SK-N-SH (cell line): ENCODE measurements around the gene DDO. TPM values are rescaled to one million over a fixed set of nuclear protein-coding genes. Genes with fewer than 3 reads are reported as not detected.

ENCODE experiments used
- CTCF ChIA-PET: fragments of 300-600, 350-600 bp; formaldehyde crosslinking; extraction: SDS; loops from one replicate; lab custom pipeline; 2021; lab: Yijun Ruan, JAX
- POLR2A ChIA-PET: fragments of 350-600 bp; sonication (Branson Sonifier 250); formaldehyde crosslinking; extraction: SDS; loops from one replicate; lab custom pipeline; 2020; ENCODE audit warnings: antibody characterized with exemption, inconsistent platforms; lab: Yijun Ruan, JAX
- DNase-seq: peaks from one replicate; pipeline ENCODE4 v3.0.0; 2012
- H2AFZ ChIP-seq: fragments of 200-600 bp; sonication (generic); 2 replicates; pipeline ENCODE4 v1.8.1; 2016; ENCODE audit warnings: antibody characterized with exemption, mild to moderate bottlenecking, low read depth
- H3F3A ChIP-seq: fragments of 200-600 bp; sonication (generic); replicated peaks from 2 replicates; pipeline ENCODE3; 2016; ENCODE audit warnings: antibody characterized with exemption, mild to moderate bottlenecking; ENCODE audit not compliant: insufficient read depth
- H3K27ac ChIP-seq, 2 experiments: fragments of 200-500 bp in 1 of 2; fragments of 200-600 bp in 1 of 2; sonication (Bioruptor generic) in 1 of 2; sonication (generic), shearing (Covaris generic) in 1 of 2; 2 replicates each; pipeline versions ENCODE4 v1.5.1 to v1.6.1; 2014 to 2016; ENCODE audit warnings: low read depth in 2 of 2, inconsistent platforms in 1 of 2, low read length in 1 of 2, mild to moderate bottlenecking in 1 of 2, mixed read lengths in 1 of 2
- H3K27me3 ChIP-seq: fragments of 200-600 bp; sonication (generic), shearing (Covaris generic); 2 replicates; pipeline ENCODE4 v1.6.1; 2016; ENCODE audit warnings: mixed run types; ENCODE audit not compliant: insufficient read depth
- H3K36me3 ChIP-seq, 2 experiments: fragments of 200-500 bp in 1 of 2; fragments of 200-600 bp in 1 of 2; sonication (Bioruptor generic) in 1 of 2; sonication (generic) in 1 of 2; replicated peaks in 1 of 2; 2 replicates each; pipeline versions ENCODE3 to v1.5.1; 2014 to 2016; ENCODE audit warnings: low read length in 1 of 2, mild to moderate bottlenecking in 1 of 2; ENCODE audit not compliant: insufficient read depth in 2 of 2, control insufficient read depth in 1 of 2
- H3K4me1 ChIP-seq, 2 experiments: fragments of 200-500 bp in 1 of 2; fragments of 200-600 bp in 1 of 2; sonication (Bioruptor generic) in 1 of 2; sonication (generic), shearing (Covaris generic) in 1 of 2; 2 replicates each; pipeline versions ENCODE4 v1.5.1 to v1.6.1; 2014 to 2016; ENCODE audit warnings: low read depth in 1 of 2, low read length in 1 of 2, mixed run types in 1 of 2; ENCODE audit not compliant: insufficient read depth in 2 of 2, control insufficient read depth in 1 of 2
- H3K4me2 ChIP-seq: fragments of 200-600 bp; sonication (generic), shearing (Covaris generic); 2 replicates; pipeline ENCODE4 v1.6.1; 2017; ENCODE audit warnings: mixed run types
- H3K4me3 ChIP-seq, 2 experiments: fragments of 200-500 bp in 1 of 2; fragments of 200-600 bp in 1 of 2; sonication (Bioruptor generic) in 1 of 2; sonication (generic), shearing (Covaris generic) in 1 of 2; 2 replicates each; pipeline versions ENCODE4 v1.5.1 to v1.8.1; 2014 to 2016; ENCODE audit warnings: low read depth in 2 of 2, inconsistent platforms in 1 of 2, low read length in 1 of 2, mild to moderate bottlenecking in 1 of 2, mixed read lengths in 1 of 2, moderate library complexity in 1 of 2
- H3K79me2 ChIP-seq: fragments of 200-600 bp; sonication (generic); 2 replicates; pipeline ENCODE4 v1.8.1; 2017; ENCODE audit warnings: mild to moderate bottlenecking; ENCODE audit not compliant: insufficient read depth
- H3K9ac ChIP-seq: fragments of 200-600 bp; sonication (generic); 2 replicates; pipeline ENCODE4 v1.6.1; 2017; ENCODE audit warnings: mixed run types
- H3K9me2 ChIP-seq: fragments of 200-600 bp; sonication (generic); 2 replicates; pipeline ENCODE4 v1.6.1; 2017; ENCODE audit warnings: mixed run types
- H3K9me3 ChIP-seq: fragments of 200-600 bp; sonication (generic); 2 replicates; pipeline ENCODE4 v1.6.1; 2017; ENCODE audit warnings: mixed run types, mild to moderate bottlenecking, moderate library complexity
- H4K20me1 ChIP-seq: fragments of 200-600 bp; sonication (generic); 2 replicates; pipeline ENCODE4 v1.6.1; 2017; ENCODE audit warnings: mild to moderate bottlenecking, mixed run types; ENCODE audit not compliant: insufficient read depth
- EP300 ChIP-seq, 2 experiments: IDR thresholded peaks; 2 replicates each; pipeline versions ENCODE4 v1.4.0 to v1.6.1; 2012; ENCODE audit warnings: borderline replicate concordance in 1 of 2, low read depth in 1 of 2, low read length in 1 of 2
- FOSL2 ChIP-seq: IDR thresholded peaks from 2 replicates; pipeline ENCODE4 v1.4.0; 2012; ENCODE audit warnings: low read depth, mild to moderate bottlenecking, moderate library complexity, borderline replicate concordance
- FOXM1 ChIP-seq: IDR thresholded peaks from 2 replicates; pipeline ENCODE4 v1.4.0; 2012; ENCODE audit warnings: low read depth, mild to moderate bottlenecking
- GATA2 ChIP-seq: sonication (generic); formaldehyde crosslinking; IDR thresholded peaks from 2 replicates; pipeline ENCODE4 v1.5.0; 2020; ENCODE audit warnings: mild to moderate bottlenecking, missing genetic modification reagents
- IRF3 ChIP-seq: fragments of 150-350 bp; IDR thresholded peaks from 2 replicates; pipeline ENCODE4 v1.6.1; 2016; ENCODE audit warnings: mild to moderate bottlenecking, low read depth, low read length
- JUND ChIP-seq: IDR thresholded peaks from 2 replicates; pipeline ENCODE4 v1.4.0; 2012
- MEF2A ChIP-seq: IDR thresholded peaks from 2 replicates; pipeline ENCODE4 v1.4.0; 2012; ENCODE audit warnings: low read depth, borderline replicate concordance
- MXI1 ChIP-seq: IDR thresholded peaks from 2 replicates; pipeline ENCODE4 v1.6.1; 2012; ENCODE audit warnings: mild to moderate bottlenecking, low read depth, low read length, improper control_type of control experiment
- NFIC ChIP-seq: IDR thresholded peaks from 2 replicates; pipeline ENCODE4 v1.4.0; 2012; ENCODE audit warnings: borderline replicate concordance
- POLR2AphosphoS5 ChIP-seq: IDR thresholded peaks from 2 replicates; pipeline ENCODE4 v1.6.1; 2012; ENCODE audit warnings: low read depth, low read length
- RCOR1 ChIP-seq: fragments of 150-350 bp; IDR thresholded peaks from 2 replicates; pipeline ENCODE4 v1.6.1; 2017; ENCODE audit warnings: antibody characterized with exemption, low read length
- RXRA ChIP-seq: IDR thresholded peaks from 2 replicates; pipeline ENCODE4 v1.4.0; 2012; ENCODE audit warnings: low read depth, mild to moderate bottlenecking, borderline replicate concordance
- SMC3 ChIP-seq: IDR thresholded peaks from 2 replicates; pipeline ENCODE4 v1.6.1; 2012; ENCODE audit warnings: low read depth, low read length, improper control_type of control experiment
- USF2 ChIP-seq: fragments of 150-350 bp; IDR thresholded peaks from 2 replicates; pipeline ENCODE4 v1.6.1; 2017; ENCODE audit warnings: antibody characterized with exemption, low read length, low read depth, borderline replicate concordance
- ZBTB33 ChIP-seq: IDR thresholded peaks from 2 replicates; pipeline ENCODE4 v1.4.0; 2012; ENCODE audit warnings: low read depth, borderline replicate concordance
- WGBS: methylation state at CpG from one replicate; pipeline ENCODE4 v1.1.6; 2017; ENCODE audit warnings: low lambda C conversion rate; 5-methylcytosine and 5-hydroxymethylcytosine counted together
- polyA plus RNA-seq, 3 experiments: library from polyadenylated mRNA; depleted of rRNA; stranded (reverse); fragments of >200 nt; gene quantifications; 2 replicates each; pipeline ENCODE4 v1.2.3, GENCODE V29; 2012
- TF ChIP-seq, protein P1 (sequence below): IDR thresholded peaks from 2 replicates; pipeline ENCODE4 v1.4.0; 2012; ENCODE audit warnings: low read depth
- TF ChIP-seq, protein P2 (sequence below): IDR thresholded peaks from 2 replicates; pipeline ENCODE4 v1.6.1; 2012; ENCODE audit warnings: mild to moderate bottlenecking, low read depth, low read length, moderate library complexity

DDO gene
- polyA plus RNA-seq, 1 of the 3 experiments (the other 2 are of a cell fraction): 0.79 TPM

DNA sequence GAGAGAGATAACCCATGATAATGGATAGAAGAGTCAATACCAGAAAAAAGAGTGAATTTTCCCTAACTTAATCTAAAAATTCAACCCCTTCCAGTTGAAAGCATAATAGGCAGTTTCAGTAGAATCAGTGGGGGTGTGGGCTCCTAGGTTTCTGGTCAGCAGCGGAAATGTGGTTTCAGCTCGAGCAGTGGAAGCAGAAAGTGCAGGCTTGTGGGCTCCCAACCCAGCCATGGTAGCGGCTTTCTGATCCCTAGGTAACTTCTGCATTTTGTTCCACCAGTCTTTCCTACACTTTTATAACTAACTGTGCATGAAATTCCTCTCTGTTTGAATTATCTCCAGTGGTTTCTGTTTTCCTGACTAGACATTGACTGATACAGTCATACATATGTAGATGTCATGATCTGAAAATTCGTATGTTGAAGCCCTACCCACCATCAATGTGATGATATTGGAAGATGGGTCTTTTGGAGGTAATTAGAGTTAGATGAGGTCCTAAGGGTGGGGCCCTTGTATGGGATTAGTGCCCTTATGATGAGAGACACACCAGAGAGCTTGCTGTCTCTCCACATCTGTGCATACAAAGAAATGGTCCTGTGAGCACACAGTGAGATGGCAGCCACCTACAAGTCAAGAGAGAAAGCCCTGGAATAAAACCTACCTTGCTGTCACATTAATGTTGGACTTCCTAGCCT lies 6.5 kb upstream of the DDO start:
- POLR2A ChIA-PET: no interaction called here
- Histone ChIP-seq H3K27me3 (peaks cover 15% of the 10 kb centered on the region; the same call in 1 of the 2 replicates), H3K4me1 (no peaks in the 10 kb centered on the region), H2AFZ (no peak overlapping the region), H3K79me2 (no peaks in the 10 kb centered on the region), H3K9ac (no peak overlapping the region), H3K9me3 (no peaks in the 10 kb centered on the region), H3K27ac (no peak overlapping the region), H3K9me2 (no peaks in the 10 kb centered on the region), H3F3A (no peaks in the 10 kb centered on the region), H4K20me1 (no peaks in the 10 kb centered on the region), H3K36me3 (no peaks in the 10 kb centered on the region), H3K4me3 (no peak overlapping the region), H3K4me2 (no peak overlapping the region)
- CTCF ChIA-PET: interaction anchor here (1.0 kb wide), 1 partner anchor 18 kb away, joined by 3 read pairs; no protein-coding TSS in a partner anchor
- WGBS: 27% methylated on average over 4 of the region's 4 CpGs
- TF ChIP-seq RXRA (no peak), MEF2A (no peak), NFIC (no peak), EP300 (IDR thresholded peaks at IDR 0.05; ENCODE audit: borderline replicate concordance in 1 of 2, low read depth in 1 of 2, low read length in 1 of 2) (no peak), SMC3 (no peak), RCOR1 (no peak), JUND (no peak)
- DNase-seq: no peak

GRCh38 chr6:110419028-110419739 lies 3.8 kb upstream of the DDO start:
- WGBS: 42% methylated on average over 6 of the region's 6 CpGs
- H3K27ac ChIP-seq: no peak overlapping the region
- no peaks in the 10 kb centered on the region for H3K9me2 ChIP-seq
- peaks cover 4% of the 10 kb centered on the region; the same call in 1 of the 2 replicates for H3K27me3 ChIP-seq
- no peaks in the 10 kb centered on the region for H3K9me3 ChIP-seq
- no peaks in the 10 kb centered on the region for H4K20me1 ChIP-seq
- no peak for DNase-seq
- no peaks in the 10 kb centered on the region for H3K79me2 ChIP-seq
- no peak overlapping the region for H3K4me2 ChIP-seq
- H3K36me3 ChIP-seq: no peaks in the 10 kb centered on the region
- no peaks in the 10 kb centered on the region for H3F3A ChIP-seq
- H2AFZ ChIP-seq: no peak overlapping the region
- H3K4me1 ChIP-seq: peaks cover 0 to 7% of the 10 kb centered on the region in 2 experiments; a peak in 1 of 4 replicates
- no peak overlapping the region for H3K9ac ChIP-seq
- ChIA-PET POLR2A (no interaction called here), CTCF (interaction anchor here (0.9 to 1.2 kb wide), 2 partner anchors 39 to 380 kb away, joined by 3 read pairs; no protein-coding TSS in a partner anchor)
- no peak overlapping the region for H3K4me3 ChIP-seq
- TF ChIP-seq POLR2AphosphoS5 (no peak), GATA2 (CRISPR knock-in tag) (no peak), EP300 (IDR thresholded peaks at IDR 0.05; ENCODE audit: borderline replicate concordance in 1 of 2, low read depth in 1 of 2, low read length in 1 of 2) (no peak), JUND (no peak), NFIC (no peak), MXI1 (no peak), USF2 (no peak), FOXM1 (no peak), ZBTB33 (no peak), RXRA (no peak), IRF3 (no peak), FOSL2 (no peak)
- TF ChIP-seq, protein P1, sequence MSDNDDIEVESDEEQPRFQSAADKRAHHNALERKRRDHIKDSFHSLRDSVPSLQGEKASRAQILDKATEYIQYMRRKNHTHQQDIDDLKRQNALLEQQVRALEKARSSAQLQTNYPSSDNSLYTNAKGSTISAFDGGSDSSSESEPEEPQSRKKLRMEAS: no peak
- TF ChIP-seq, protein P2, sequence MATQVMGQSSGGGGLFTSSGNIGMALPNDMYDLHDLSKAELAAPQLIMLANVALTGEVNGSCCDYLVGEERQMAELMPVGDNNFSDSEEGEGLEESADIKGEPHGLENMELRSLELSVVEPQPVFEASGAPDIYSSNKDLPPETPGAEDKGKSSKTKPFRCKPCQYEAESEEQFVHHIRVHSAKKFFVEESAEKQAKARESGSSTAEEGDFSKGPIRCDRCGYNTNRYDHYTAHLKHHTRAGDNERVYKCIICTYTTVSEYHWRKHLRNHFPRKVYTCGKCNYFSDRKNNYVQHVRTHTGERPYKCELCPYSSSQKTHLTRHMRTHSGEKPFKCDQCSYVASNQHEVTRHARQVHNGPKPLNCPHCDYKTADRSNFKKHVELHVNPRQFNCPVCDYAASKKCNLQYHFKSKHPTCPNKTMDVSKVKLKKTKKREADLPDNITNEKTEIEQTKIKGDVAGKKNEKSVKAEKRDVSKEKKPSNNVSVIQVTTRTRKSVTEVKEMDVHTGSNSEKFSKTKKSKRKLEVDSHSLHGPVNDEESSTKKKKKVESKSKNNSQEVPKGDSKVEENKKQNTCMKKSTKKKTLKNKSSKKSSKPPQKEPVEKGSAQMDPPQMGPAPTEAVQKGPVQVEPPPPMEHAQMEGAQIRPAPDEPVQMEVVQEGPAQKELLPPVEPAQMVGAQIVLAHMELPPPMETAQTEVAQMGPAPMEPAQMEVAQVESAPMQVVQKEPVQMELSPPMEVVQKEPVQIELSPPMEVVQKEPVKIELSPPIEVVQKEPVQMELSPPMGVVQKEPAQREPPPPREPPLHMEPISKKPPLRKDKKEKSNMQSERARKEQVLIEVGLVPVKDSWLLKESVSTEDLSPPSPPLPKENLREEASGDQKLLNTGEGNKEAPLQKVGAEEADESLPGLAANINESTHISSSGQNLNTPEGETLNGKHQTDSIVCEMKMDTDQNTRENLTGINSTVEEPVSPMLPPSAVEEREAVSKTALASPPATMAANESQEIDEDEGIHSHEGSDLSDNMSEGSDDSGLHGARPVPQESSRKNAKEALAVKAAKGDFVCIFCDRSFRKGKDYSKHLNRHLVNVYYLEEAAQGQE: no peak
